ENCODE measurements around the gene MRGPRF. TPM values are rescaled to one million over a fixed set of nuclear protein-coding genes. Genes with fewer than 3 reads are reported as not detected.

Gene MRGPRF
- 27.8 and 40.1 TPM in 2 replicates for total RNA-seq

GRCh38 chr11:69013009-69013951 is at the start of gene MRGPRF:
Gene MRGPRF, minus strand, starts transcription at chr11:69013246. Its CDS starts 3,345 bp downstream, at chr11:69009901.

GRCh38 chr11:69048694-69049489 is 35.8 kb upstream of the MRGPRF start, which contains the start of gene TPCN2:
Gene TPCN2, plus strand, starts transcription at chr11:69048932. Its CDS starts 66 bp downstream, at chr11:69048998.

GRCh38 chr11:68980776-68981065 is 32.3 kb downstream of the MRGPRF start, which contains the start of gene MRGPRD:
Gene MRGPRD, minus strand, starts transcription at chr11:68980986. Its CDS starts 0 bp downstream, at chr11:68980986.

Other genes starting within 250 kb of the MRGPRF start
- 37.5 and 48.5 TPM in 2 replicates for gene CPT1A, start 171.3 kb downstream of the MRGPRF start, total RNA-seq
- gene MRPL21, start 109.4 kb downstream of the MRGPRF start, total RNA-seq, result 66.1 and 88.4 TPM in 2 replicates
- gene IGHMBP2, start 109.4 kb downstream of the MRGPRF start, total RNA-seq, result 9.6 and 10.6 TPM in 2 replicates
- not detected in 2 replicates for gene MRGPRD, start 32.3 kb downstream of the MRGPRF start, total RNA-seq
- gene TPCN2, start 35.7 kb upstream of the MRGPRF start, total RNA-seq, result 9.2 and 13.9 TPM in 2 replicates
- under 0.01 TPM in 1 of 2 replicates, not detected in the other for gene SMIM38, start 142.7 kb upstream of the MRGPRF start, total RNA-seq

Data from subcutaneous preadipocyte (primary cell).